Neural progenitor cell (in vitro differentiated cells): ENCODE data around the gene KRTAP1-3.

Experiments used
- EZH2 ChIP-seq: fragments of 200-600 bp; sonication (generic); IDR thresholded peaks from 2 replicates; pipeline ENCODE4 v1.6.1; 2017; ENCODE audit warnings: antibody characterized with exemption, mild to moderate bottlenecking, moderate library complexity
- EZH2phosphoT487 ChIP-seq: fragments of 200-600 bp; sonication (generic); IDR thresholded peaks from 2 replicates; pipeline ENCODE4 v1.6.1; 2017; ENCODE audit warnings: antibody characterized with exemption
- TF ChIP-seq, protein P1 (sequence below): fragments of 200-600 bp; sonication (generic); IDR thresholded peaks from 2 replicates; pipeline ENCODE4 v1.5.1; 2017; ENCODE audit warnings: antibody characterized with exemption, mild to moderate bottlenecking

DNA sequence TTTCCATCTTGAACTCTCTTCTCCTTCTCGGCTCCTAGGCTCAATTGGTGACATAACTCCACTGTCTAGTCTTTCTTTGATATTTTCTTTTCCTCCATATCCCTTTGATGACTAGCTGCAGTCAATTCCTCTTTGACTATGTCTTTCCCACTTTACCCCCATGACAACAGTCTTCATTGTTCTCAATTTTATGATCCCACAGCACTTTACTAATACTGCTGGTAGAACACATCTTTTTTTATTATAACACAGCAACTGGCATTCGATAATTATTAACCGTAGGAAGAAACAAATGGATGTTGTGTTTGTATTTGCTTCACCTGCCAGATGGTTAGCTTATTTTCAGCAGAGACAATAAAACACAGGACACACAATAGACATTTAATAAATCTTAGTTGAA lies 42.0 kb downstream of the KRTAP1-3 start:
- TF ChIP-seq, protein P1, sequence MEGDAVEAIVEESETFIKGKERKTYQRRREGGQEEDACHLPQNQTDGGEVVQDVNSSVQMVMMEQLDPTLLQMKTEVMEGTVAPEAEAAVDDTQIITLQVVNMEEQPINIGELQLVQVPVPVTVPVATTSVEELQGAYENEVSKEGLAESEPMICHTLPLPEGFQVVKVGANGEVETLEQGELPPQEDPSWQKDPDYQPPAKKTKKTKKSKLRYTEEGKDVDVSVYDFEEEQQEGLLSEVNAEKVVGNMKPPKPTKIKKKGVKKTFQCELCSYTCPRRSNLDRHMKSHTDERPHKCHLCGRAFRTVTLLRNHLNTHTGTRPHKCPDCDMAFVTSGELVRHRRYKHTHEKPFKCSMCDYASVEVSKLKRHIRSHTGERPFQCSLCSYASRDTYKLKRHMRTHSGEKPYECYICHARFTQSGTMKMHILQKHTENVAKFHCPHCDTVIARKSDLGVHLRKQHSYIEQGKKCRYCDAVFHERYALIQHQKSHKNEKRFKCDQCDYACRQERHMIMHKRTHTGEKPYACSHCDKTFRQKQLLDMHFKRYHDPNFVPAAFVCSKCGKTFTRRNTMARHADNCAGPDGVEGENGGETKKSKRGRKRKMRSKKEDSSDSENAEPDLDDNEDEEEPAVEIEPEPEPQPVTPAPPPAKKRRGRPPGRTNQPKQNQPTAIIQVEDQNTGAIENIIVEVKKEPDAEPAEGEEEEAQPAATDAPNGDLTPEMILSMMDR, result no peak
- TF ChIP-seq EZH2phosphoT487, result no peak
- TF ChIP-seq EZH2, result no peak
